Melanocyte of skin (primary cell): Measurements from ENCODE around the gene ZNF281. TPM values are rescaled to one million over a fixed set of nuclear protein-coding genes. Genes with fewer than 3 reads are reported as not detected.

Experiments used
- total RNA-seq, 2 donors: library from RNA; depleted of rRNA; stranded (reverse); fragments of >200 nt; gene quantifications; 2 replicates each; pipeline ENCODE4 v1.2.3, GENCODE V29; 2012

The ZNF281 gene
- total RNA-seq: 10 to 100 TPM; 19.6 to 21.6 TPM

GRCh38 chr1:200409761-200410565 lies at the start of gene ZNF281:
TSS of gene ZNF281 (minus strand) at chr1:200410036. CDS start at chr1:200409705, 331 bp downstream.

Other genes starting within 250 kb of the ZNF281 start
- 10 to 100 TPM in 1 of 2 donors, 1 to 10 TPM in 1; 8.3 to 16.7 TPM for gene KIF14, start 210.7 kb upstream of the ZNF281 start, total RNA-seq